Endothelial cell of hepatic sinusoid (primary cell): ENCODE data around the gene RFTN2.
"Not testable (repeated sequence)": the region's sequence is repeated elsewhere in the genome, so short reads cannot be mapped to it uniquely, and the experiment has no call there.

ENCODE experiments used
- in situ Hi-C: cut with HindIII; loops from 2 replicates; pipeline ENCODE4 v1.10.0; 2017; ENCODE audit warnings: low sequenced_read_pairs

The RFTN2 gene

DNA sequence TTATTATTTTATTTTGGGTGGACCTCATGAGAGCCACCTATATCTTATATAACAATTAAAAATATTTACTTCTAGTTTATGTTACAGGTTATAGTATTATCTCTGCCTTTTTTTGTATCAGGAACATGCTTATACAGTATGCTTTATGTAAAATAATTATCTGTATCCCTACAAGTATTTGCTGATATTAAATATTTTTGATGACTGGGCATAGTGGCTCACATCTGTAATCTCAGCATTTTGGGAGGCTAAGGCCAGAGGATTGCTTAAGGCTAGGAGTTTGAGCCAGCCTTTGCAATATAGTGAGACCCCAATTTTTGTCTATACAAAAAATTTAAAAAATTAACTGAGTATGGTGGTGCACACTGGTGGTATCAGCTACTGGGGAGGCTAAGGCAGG is 119.9 kb downstream of the RFTN2 start:
- in situ Hi-C loops: no loop called here

DNA sequence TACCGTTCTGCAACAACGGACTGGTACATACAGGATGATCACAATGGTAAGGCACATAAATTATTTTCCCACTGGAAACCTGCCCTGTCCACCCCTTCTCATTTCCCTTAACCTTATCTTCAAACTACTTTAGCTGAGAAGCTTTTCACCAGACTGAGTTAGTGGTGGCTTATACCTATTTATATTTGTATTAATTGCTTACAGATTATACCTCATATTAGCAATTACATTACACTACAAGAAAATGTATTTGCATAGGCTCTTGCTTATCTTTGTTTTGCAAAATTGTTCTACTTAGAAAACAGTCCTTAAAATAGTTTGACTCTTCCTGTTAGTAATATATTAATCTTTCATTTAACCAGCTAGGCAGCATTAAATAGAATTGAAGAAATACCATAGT is 124.1 kb downstream of the RFTN2 start:
- in situ Hi-C loops: not testable (repeated sequence)

DNA sequence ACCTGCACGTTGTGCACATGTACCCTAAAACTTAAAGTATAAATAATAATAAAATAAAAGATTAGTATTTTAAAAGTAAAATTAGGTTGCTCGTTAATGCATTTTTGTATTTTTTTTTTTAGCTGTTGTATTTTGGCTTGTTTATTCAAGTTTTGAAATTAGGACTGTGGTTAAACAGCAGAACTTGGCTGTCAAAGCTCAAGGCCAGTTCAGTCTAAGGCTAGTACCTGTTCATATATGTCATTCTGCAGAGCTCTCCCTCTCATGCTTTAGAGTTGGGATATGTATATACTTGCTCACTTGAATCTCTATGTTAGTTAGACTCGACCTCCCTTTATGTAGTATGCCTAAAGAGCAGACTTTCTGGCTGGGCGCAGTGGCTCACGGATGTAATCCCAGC is 126.8 kb downstream of the RFTN2 start:
- in situ Hi-C loops: no loop called here

DNA sequence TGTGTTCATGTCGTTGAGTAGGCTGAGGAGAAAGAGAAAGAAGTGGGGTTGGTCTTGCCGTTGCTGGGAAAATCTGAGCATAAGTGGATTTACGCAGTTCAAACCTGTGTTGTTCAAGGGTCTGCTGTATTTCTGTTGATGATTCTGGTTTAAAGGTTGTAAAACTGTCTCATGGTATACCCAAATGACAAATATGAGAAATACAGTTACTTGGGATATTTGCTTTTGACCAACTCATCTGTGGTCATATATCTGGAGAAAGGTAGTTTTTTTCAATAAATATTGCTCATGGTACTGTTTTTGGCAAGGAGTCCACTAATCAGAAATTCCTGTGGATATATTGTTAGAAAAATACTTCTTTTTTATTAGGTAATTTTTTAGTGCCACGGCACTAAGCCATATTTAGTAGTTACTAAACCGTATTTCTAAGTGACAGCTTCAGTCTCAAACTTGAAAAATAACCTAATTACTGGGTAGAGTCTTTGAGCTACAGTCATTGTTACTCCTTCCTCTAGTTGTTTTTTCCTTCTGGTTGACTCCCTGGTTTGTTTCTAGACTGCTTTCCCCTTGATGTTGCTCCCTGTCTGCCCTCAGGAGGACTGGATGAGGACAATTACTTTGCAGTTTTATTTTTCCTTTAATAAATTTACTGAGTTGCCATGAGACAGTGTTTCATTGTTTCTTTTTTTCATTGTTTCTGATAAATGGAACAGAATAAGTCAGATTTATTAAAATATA is 128.1 kb downstream of the RFTN2 start:
- in situ Hi-C loops: no loop called here

DNA sequence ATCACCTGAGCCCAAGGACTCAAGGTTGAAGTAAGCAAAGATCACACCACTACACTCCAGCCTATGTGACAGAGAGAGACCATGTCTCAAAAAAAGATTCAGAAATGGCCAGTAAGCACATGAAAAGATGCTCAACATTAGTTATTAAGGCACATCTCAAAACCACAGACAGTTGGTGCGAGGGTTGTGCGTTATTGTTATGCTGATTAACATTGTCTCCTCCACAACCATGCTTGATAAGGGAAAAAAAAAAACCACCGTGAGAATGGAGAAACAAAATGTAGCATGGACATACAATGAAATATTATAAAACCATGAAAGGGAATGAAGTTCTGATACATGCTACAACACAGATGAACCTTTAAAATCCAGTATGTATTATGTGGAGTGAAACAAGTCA is 132.2 kb downstream of the RFTN2 start:
- in situ Hi-C loops: no loop called here

DNA sequence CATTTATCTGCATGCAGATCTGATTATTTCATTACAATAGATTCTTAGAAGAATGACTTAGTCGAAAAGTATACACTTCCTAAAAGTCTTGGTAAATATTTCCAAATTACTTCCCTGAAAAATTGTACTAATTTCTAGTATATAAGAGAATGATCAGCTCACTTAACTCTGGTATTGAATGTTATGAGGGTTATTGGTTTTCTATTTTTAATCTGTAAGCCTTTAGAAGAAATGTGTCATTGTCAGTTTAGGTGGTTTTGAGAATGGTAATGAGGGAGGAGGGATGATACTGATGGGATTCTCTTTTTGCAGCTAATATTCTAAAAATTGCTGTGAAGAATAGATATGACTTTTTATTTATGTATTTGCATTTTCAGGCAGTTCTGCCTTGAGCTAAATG is 135.7 kb downstream of the RFTN2 start:
- in situ Hi-C loops: no loop called here

DNA sequence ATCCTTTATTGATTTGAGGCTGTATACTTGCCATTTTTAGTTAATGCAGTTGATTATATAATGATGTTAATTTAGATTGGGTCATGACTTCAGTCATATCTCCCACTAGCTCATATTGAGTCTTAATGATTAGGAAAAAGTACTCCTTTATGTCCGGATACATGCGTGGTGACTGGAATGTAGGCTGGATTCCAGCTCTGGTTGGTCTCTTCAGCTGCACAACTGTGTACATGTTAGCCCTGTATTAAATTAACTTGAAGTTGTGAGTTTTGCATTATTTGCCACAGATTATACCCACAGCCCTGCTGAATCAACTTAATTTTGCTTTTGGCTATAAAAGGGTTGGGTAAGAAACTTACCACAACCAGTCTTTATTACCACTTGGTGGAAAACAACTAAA is 137.0 kb downstream of the RFTN2 start:
- in situ Hi-C loops: no loop called here
